Ishikawa (cell line): ENCODE measurements around the gene BCAT1.

Source experiments
- CEBPB ChIP-seq: IDR thresholded peaks from 2 replicates; pipeline ENCODE4 v1.6.1; 2012
- CREB1 ChIP-seq: IDR thresholded peaks from 2 replicates; pipeline ENCODE4 v1.6.1; 2012; ENCODE audit warnings: low read depth
- EGR1 ChIP-seq: IDR thresholded peaks from 2 replicates; pipeline ENCODE4 v1.6.1; 2012
- EP300 ChIP-seq: IDR thresholded peaks from 2 replicates; pipeline ENCODE4 v1.6.1; 2012; ENCODE audit warnings: borderline replicate concordance
- FOXM1 ChIP-seq: IDR thresholded peaks from 2 replicates; pipeline ENCODE4 v1.6.1; 2012; ENCODE audit warnings: low read depth, borderline replicate concordance
- MAX ChIP-seq: IDR thresholded peaks from 2 replicates; pipeline ENCODE4 v1.6.1; 2012
- RAD21 ChIP-seq: IDR thresholded peaks from 2 replicates; pipeline ENCODE4 v1.6.1; 2012; ENCODE audit warnings: low read depth
- REST ChIP-seq: IDR thresholded peaks from 2 replicates; pipeline ENCODE4 v1.6.1; 2012; ENCODE audit warnings: low read depth, mild to moderate bottlenecking
- TAF1 ChIP-seq: IDR thresholded peaks from 2 replicates; pipeline ENCODE4 v1.6.1; 2012; ENCODE audit warnings: low read depth, mild to moderate bottlenecking
- TCF12 ChIP-seq: IDR thresholded peaks from 2 replicates; pipeline ENCODE4 v1.6.1; 2012; ENCODE audit warnings: low read depth
- YY1 ChIP-seq: IDR thresholded peaks from 2 replicates; pipeline ENCODE4 v1.6.1; 2012; ENCODE audit warnings: low read depth

DNA sequence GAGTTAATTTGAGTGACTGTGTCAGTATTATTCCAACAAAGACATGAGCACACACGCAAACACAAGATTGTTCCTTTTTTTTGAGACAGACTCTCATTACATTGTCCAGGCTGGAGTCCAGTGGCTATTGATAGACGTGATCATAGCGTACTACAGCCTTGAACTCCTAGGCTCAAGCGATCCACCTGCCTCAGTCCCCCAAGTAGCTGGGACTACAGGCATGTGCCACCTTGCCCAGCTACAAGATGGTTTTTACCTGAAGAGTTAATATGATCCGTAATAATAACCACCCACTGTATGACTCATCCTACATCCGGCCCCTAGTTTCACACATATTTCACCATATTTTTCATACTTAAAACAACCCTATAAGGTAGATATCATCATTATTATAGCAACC, 26.8 kb downstream of the BCAT1 start:
- TF ChIP-seq MAX (no peak), TCF12 (no peak), EP300 (no peak), FOXM1 (no peak), RAD21 (no peak), TAF1 (no peak), REST (no peak), CREB1 (no peak), YY1 (no peak), EGR1 (no peak), CEBPB (no peak)
